Stomach (tissue), 4 donors: ENCODE measurements around the gene MANBA.

Experiments used
- CTCF ChIP-seq, 7 experiments: fragments of 450-650 bp in 4 of 7; fragments of 200-600 bp in 3 of 7; sonication (generic) in 3 of 7; IDR thresholded peaks; one replicate each; pipeline ENCODE4 v1.5.1; 2016 to 2019; ENCODE audit warnings: antibody characterized with exemption in 7 of 7, control low read depth in 2 of 7, mild to moderate bottlenecking in 1 of 7
- POLR2A ChIP-seq, 4 donors: fragments of 450-650 bp; IDR thresholded peaks; one replicate each; pipeline ENCODE4 v1.6.1; 2016; ENCODE audit warnings: antibody characterized with exemption in 4 of 4, control low read depth in 2 of 4, mild to moderate bottlenecking in 1 of 4, moderate library complexity in 1 of 4

GRCh38 chr4:102809691-102810090, 48.9 kb upstream of the MANBA start:
- TF ChIP-seq POLR2A (IDR thresholded peaks at IDR 0.05) (no peak), CTCF (IDR thresholded peaks at IDR 0.05) (no peak)
